NCI-H524 (cell line): ENCODE measurements around the gene MAPKBP1.

ENCODE experiments used
- DNase-seq, 2 experiments: peaks; one replicate each; lab custom pipeline; 2025; lab: John Stamatoyannopoulos, UW

Gene MAPKBP1

DNA sequence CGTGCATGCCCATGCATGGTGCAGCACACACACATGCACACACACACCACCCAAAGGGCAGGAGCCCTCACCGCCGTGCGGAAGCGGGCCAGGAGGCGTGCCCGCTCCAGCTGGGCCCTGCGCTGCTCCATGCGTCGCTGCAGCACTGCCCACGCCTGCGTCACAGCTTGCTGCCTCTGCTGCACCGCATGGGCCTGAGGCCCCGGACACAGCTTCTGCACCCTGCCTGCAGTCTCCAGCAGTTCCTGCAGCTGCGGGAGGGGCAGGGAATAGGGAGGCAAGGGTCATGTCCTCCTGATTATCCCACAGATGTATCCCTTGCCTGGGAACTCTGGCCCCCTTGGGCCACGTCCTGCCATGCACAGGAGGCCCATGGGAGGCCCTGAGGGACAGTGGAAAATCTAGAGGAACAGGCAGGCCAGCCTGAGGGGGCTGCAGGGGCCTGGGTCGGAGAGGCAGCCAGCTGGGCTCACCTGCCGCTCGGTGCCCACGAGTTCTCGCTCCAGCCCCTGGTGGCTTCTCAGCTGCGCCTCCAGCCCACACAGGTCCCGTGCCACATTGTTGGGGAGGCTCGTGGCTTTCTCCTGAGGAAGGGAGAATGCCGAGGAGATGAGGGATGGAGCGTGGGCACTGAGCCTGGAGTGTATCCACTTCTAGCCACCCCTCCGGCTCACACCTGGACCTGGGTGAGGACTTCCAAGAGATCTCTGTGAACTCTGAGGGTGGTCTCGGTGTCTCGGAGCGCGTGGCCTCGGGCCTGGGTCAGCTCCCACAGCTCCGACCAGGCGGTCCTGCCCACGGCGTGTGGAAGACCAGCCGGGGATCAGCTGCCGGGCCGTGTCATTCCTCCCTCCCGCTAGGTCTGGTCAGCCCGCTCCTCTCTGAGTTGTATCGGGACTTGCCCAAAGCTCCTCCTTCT is 95.7 kb downstream of the MAPKBP1 start:
- no peak for DNase-seq

DNA sequence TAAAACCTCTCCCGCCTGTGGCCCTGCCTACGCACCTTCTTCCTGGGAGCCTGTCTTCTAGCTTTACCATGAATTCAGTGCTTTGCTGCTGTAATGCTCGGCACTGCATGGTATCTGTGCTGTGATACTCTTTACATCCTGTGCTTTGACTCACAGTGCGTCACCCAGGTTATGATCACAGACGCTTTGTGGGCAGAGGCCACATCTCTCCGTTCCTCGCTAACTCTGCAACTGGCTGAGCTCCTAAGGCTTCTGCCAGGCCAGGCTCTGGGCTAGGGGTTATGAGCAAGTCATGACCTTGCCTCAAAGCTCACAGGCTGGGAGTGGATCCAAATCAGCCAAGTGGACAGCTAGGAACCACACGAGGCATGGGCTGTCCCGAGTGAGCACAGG is 96.4 kb downstream of the MAPKBP1 start:
- DNase-seq, result no peak

DNA sequence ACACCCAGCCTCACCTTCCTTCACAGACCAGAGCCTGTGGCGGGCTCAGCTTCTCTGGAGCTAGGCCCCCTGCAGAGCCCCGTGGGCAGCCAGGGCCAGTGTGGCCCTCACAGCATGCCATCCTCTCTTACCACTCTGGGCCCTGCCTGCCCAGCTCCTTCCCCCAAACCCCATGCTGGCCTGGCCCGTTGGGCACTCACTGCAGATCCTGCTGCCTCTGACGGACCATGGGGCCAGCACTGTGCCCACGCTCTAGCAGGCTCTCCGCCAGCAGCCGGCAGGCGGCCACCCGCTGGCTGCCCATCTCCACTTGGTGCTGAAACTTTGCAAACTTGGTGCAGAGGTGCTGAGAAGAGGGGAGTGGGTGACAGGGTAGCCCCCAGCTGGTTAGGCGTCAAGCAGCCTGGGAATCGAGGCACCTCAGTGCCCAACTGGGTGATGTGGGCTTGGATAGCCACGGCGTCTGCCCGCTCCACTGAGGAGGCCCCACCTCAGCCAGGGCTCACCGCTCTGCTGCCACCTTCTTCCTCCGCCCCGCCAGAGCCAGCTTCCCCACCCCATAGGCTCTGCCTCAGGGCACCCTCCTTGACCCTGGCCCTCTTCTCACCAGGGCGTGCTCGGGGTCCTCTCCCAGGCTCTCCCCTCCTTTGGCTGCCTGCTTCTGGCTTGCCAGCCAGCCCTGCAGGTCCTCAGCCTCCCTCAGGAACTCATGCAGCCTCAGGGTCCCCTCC is 97.1 kb downstream of the MAPKBP1 start:
- DNase-seq, result no peak

DNA sequence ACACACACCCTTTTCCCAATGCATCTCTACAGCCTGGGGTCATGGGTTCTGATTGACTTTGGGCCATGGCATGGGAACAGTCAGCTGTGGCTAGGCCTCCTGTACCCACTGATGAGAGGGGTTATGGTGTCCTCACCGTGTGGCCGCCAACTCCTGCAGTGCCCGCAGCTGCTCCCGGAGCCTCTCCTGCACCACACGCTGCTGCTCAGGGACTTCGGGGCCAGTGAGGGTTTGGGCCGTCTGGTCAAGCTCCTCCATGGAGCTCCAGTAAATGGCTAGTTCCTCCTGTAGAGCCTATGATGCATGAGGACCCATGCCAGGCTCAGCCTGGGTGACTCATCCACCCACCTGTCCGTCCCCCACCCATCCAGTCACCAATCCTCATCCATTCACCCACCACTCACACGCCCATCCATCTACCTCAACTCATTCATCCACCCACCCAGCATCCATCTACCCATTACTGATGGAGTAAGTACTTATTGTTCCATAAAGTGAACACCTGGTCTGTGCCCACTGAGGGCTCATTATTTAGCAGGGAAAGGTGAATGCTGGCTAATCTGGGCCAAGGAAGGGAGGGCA is 98.0 kb downstream of the MAPKBP1 start:
- no peak for DNase-seq

DNA sequence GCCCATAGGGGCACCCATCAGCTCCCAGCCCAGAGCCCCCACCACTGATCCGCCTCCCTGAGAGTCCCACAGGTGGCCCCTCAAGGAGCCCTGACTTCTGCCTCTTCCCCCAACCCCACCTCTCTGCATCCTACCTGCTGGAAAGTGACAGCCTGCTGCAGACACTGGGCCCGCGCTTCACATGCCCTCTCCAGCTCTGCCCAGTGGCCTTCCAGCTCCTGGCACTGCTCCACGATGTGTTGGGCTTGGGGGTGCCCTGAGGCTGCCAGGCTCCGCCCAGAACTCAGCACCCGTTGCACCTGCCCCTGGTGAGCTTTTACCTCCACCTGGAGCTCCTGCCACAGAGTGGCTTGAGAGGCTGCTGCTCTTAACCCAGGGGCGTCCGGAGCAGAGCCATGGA is 99.4 kb downstream of the MAPKBP1 start:
- DNase-seq, result no peak

DNA sequence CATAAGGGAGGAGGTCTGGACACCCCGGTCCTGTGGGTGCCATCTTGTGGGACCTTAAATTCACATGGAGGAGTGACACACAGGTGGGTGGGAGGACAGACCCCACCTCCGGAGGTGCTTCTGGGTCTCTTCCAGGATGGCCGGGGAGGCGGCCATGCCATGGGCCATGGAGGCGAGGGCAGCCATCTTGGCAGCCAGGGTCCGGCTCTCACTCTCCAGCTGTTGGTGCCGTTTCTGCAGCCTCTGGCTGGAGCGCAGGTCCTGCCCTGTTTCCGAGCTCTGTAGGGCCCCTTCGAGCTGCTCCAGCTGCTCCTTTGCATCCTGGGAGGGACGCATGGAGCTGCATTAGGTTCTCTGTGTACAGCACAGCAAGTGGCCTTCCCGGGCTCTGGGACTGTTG is 100.5 kb downstream of the MAPKBP1 start:
- DNase-seq, result no peak

DNA sequence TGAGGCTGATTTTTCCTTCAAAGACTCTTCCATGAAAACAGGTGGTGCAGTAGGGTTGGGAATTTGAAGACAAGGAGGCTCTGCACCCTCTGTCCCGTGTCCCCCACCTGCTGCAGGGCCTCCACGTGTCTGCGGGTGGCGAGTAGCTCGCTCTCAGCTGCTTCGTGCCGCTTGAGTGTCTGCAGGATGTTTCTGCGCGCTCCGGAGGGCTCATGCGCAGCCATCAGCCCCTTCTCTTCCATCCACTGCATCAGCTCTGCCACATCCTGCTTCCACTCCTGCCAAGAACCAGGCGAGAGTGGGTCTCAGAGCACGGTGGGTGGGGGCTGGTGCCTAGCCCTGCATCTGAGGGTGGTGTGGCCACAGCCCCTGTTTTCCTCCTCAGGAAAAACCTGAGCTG is 101.7 kb downstream of the MAPKBP1 start:
- no peak for DNase-seq

DNA sequence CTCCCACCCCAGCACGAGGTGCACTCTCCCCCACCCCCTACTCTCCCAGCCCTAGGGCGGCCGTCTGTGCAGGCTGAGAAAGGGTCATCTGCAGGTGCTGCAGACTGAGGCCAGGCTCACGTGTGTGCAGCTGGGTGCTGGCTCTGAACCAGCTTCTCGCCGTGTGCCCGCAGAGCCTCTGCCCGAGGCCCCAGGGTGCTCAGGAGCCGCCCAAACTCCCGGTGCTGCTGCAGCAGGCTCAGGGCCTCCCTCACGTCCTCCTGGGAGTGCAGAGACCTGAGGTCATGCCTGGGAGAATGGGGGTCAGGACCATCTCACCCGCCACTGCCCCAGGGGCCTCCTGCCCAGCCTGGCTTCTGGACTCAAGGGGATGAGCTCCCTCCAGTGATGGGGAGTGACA is 102.4 kb downstream of the MAPKBP1 start:
- no peak for DNase-seq
